ENCODE measurements around the gene APC2. TPM values are rescaled to one million over a fixed set of nuclear protein-coding genes. Genes with fewer than 3 reads are reported as not detected.

APC2 gene
- total RNA-seq, 1 donor from 2014 or later = 1.2 TPM

- Histone ChIP-seq H3K4me3 (no peak overlapping the region), H3K36me3 (no peaks in the 10 kb centered on the region), H3K9me3 (no peaks in the 10 kb centered on the region), H3K27ac (no peak overlapping the region), H3K4me1 (peaks cover 24% of the 10 kb centered on the region), H3K27me3 (no peaks in the 10 kb centered on the region)
- no peak for TF ChIP-seq POLR2A (IDR thresholded peaks at IDR 0.05)
- no peak for TF ChIP-seq POLR2AphosphoS5 (IDR thresholded peaks at IDR 0.05; ENCODE audit: insufficient read depth in 1 of 2, low read depth in 1 of 2)
- TF ChIP-seq CTCF (IDR thresholded peaks at IDR 0.05) = no peak
- intact Hi-C loops (cut with DNase I) = no loop called here
- no peak for DNase-seq (ENCODE audit: extremely low spot score in 2 of 2)
Measured at GRCh38 chr19:1481893-1482360, 32.0 kb downstream of the APC2 start.

DNA sequence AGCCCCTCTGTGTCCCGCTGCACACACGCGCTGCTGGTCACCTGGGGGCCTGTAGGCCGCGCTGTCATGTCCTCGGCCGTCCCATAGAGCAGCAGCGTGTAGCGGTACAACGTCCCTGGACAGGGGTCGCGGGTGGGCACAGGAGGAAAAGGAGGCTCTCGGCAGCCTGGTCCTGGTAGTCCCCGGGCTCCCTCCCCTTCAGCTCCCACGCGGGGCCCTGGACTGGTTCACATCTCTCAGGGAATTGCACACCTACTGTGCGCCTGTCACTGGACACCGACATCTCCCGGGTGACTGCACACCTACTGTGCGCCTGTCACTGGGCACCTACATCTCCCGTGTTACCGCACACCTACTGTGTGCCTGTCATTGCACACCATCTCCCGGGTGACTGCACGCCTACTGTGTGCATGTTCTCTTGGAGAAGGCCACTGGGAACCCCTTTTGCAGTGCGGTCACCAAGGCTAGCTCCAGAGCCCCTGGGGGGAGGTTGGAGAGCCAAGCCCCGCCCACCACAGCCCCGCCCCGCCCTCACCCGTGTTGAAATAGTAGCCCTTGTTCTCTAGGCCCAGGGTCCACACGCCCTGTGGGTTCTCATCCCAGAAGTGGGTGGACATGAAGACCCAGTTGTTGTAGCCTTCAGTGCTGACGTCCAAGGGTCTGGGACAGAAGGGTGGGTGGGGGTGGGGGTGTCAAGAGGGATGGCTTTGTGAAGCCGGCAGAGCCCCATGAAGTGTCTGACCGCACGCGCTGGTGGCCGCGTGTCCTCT, 32.6 kb downstream of the APC2 start:
- TF ChIP-seq CTCF (IDR thresholded peaks at IDR 0.05) (no peak), POLR2A (IDR thresholded peaks at IDR 0.05) (no peak), POLR2AphosphoS5 (IDR thresholded peaks at IDR 0.05; ENCODE audit: insufficient read depth in 1 of 2, low read depth in 1 of 2) (no peak)
- no peak for DNase-seq (ENCODE audit: extremely low spot score in 2 of 2)
- no peaks in the 10 kb centered on the region for H3K36me3 ChIP-seq
- peaks cover 17% of the 10 kb centered on the region for H3K4me1 ChIP-seq
- H3K27ac ChIP-seq = no peak overlapping the region
- H3K9me3 ChIP-seq = no peaks in the 10 kb centered on the region
- no peaks in the 10 kb centered on the region for H3K27me3 ChIP-seq
- no peak overlapping the region for H3K4me3 ChIP-seq
- intact Hi-C loops (cut with DNase I) = no loop called here

DNA sequence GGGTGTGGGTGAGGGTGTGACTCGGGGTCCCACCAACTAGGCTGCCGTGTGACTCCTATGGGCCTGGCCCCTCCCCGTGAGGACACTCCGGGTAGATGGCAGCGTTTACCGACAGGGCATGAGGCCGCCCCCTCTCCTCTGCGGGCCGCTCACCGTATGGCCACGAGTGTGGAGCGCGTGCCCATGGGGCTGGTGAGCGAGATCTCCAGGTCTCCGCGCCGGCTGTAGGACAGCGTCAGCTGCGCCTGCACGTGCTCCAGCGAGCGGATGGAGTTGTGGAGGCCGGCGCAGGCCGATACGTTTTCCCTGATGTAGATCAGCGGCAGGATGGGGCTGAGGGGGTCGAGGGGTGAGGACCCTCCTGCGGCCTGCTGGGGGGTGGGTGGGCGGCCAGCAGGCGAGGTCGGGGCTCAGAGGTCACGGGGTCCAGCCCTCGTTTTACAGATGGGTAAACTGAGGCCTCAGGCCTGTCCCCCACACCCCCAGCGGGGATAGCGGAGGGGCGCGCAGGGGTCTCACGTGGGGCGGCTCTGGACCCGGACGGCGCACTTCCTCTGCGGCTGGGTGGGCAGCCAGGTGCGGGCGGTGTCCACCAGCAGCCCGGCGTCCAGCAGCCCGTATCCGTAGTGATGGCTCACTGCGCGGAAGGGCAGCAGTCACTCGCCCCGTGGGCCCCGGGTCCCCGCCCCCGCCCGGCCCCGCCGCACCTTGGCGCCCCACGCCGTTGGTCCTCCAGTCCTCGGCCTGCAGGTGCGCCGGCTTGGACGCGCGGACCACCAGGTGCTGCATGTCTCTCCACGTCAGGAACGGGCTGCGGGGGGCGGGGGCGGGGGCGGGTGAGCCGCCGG, 33.4 kb downstream of the APC2 start:
- no peak overlapping the region for H3K4me3 ChIP-seq
- TF ChIP-seq POLR2A (IDR thresholded peaks at IDR 0.05) (no peak), CTCF (IDR thresholded peaks at IDR 0.05) (no peak)
- no peak for DNase-seq (ENCODE audit: extremely low spot score in 2 of 2)
- H3K4me1 ChIP-seq = peaks cover 9% of the 10 kb centered on the region
- H3K9me3 ChIP-seq = no peaks in the 10 kb centered on the region
- intact Hi-C loops (cut with DNase I) = no loop called here
- H3K36me3 ChIP-seq = no peaks in the 10 kb centered on the region
- no peak overlapping the region for H3K27ac ChIP-seq
- no peaks in the 10 kb centered on the region for H3K27me3 ChIP-seq

DNA sequence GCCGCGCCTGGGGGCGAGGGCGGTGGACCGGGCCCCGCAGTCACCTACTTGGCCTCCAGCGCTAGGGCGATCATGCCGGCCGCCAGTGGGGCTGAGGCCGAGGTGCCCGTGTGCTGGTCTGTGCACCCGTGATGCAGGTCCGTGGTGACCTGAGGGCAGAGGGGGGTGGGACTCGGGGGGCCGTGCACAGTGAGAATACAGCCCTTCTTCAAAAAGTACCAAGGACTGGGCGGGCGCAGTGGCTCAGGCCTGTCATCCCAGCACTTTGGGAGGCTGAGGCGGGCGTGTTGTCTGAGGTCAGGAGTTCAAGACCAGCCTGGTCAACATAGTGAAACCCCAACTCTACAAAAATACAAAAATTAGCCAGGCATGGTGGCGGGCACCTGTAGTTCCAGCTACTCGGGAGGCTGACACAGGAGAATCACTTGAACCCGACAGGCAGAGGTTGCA, 34.1 kb downstream of the APC2 start:
- H3K9me3 ChIP-seq = no peaks in the 10 kb centered on the region
- no peak overlapping the region for H3K4me3 ChIP-seq
- no peaks in the 10 kb centered on the region for H3K36me3 ChIP-seq
- no peak overlapping the region for H3K27ac ChIP-seq
- intact Hi-C loops (cut with DNase I) = no loop called here
- no peak for DNase-seq (ENCODE audit: extremely low spot score in 2 of 2)
- TF ChIP-seq POLR2A (IDR thresholded peaks at IDR 0.05) (no peak), CTCF (IDR thresholded peaks at IDR 0.05) (no peak), POLR2AphosphoS5 (IDR thresholded peaks at IDR 0.05; ENCODE audit: insufficient read depth in 1 of 2, low read depth in 1 of 2) (no peak)
- H3K27me3 ChIP-seq = no peaks in the 10 kb centered on the region
- peaks cover 5% of the 10 kb centered on the region for H3K4me1 ChIP-seq
